Measurements from ENCODE around the gene SDK1. TPM values are rescaled to one million over a fixed set of nuclear protein-coding genes. Genes with fewer than 3 reads are reported as not detected.

SDK1 gene
- total and polyA plus RNA-seq, 2 experiments from 2014 or later = 2.1 to 10.0 TPM

DNA sequence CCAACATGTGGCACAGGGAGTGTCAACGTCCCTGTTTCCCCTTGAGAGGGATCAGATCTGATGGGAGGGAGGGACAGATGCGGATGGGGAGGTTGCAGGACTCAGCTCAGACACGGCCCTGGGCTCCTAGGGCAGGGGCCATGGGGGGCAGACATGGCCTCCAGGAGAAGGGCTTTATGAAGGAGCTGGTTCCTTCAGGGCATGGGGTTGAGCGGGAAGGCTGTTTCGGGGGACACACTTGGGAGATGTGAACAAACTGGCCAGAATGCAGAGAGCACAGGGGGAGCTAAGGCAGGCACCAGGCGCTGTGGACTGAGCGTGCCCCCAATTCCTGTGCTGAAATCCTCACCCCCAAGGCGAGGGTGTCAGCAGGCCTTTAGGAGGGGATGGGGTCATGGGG, 799.1 kb downstream of the SDK1 start:
- DNase-seq (ENCODE audit: low spot score) (no peak), ATAC-seq (no peak)
- H4K20me1 ChIP-seq (replicated peaks; ENCODE audit: insufficient read depth) = no peaks in the 10 kb centered on the region
- no peak overlapping the region for H2AFZ ChIP-seq
- no peaks in the 10 kb centered on the region for H3K27me3 ChIP-seq (ENCODE audit: insufficient read depth)
- H3K79me2 ChIP-seq (replicated peaks; ENCODE audit: insufficient read depth) = no peaks in the 10 kb centered on the region
- no peak overlapping the region for H3K4me3 Mint-ChIP-seq
- no peaks in the 10 kb centered on the region; the same call in 1 of the 3 replicates for H3K9me3 Mint-ChIP-seq
- peaks cover 6% of the 10 kb centered on the region for H3K4me1 Mint-ChIP-seq
- no peaks in the 10 kb centered on the region for H3F3A ChIP-seq (replicated peaks; ENCODE audit: low read depth)
- H3K27me3 Mint-ChIP-seq (ENCODE audit: insufficient read depth, low read depth, poor library complexity) = peaks cover 2% of the 10 kb centered on the region
- no peak overlapping the region for H3K4me2 ChIP-seq
- H3K36me3 Mint-ChIP-seq (ENCODE audit: low read depth) = peaks cover 2% of the 10 kb centered on the region; the same call in 1 of the 3 replicates
- H3K4me3 ChIP-seq = no peak overlapping the region
- no peak overlapping the region for H3K27ac Mint-ChIP-seq
- H3K4me1 ChIP-seq (ENCODE audit: insufficient read depth) = no peaks in the 10 kb centered on the region
- no peak for TF ChIP-seq EZH2phosphoT487 (IDR thresholded peaks at IDR 0.05; ENCODE audit: unreplicated experiment)
- TF ChIP-seq EZH2 (IDR thresholded peaks at IDR 0.05; ENCODE audit: low read depth, unreplicated experiment) = no peak
- TF ChIP-seq STAT1 (IDR thresholded peaks at IDR 0.05; ENCODE audit: unreplicated experiment) = no peak
- no peak for TF ChIP-seq POLR2AphosphoS5 (IDR thresholded peaks at IDR 0.05; ENCODE audit: low read depth)
- no peak for TF ChIP-seq NANOG (IDR thresholded peaks at IDR 0.05; ENCODE audit: borderline replicate concordance)
- no peak for TF ChIP-seq JUNB (IDR thresholded peaks at IDR 0.05; ENCODE audit: unreplicated experiment)
- no peak for TF ChIP-seq ZNF331 (CRISPR knock-in tag; IDR thresholded peaks at IDR 0.05; ENCODE audit: low read depth)
- no peak for TF ChIP-seq CREB1 (CRISPR knock-in tag; IDR thresholded peaks at IDR 0.05; ENCODE audit: low read depth)
- TF ChIP-seq, protein P1, sequence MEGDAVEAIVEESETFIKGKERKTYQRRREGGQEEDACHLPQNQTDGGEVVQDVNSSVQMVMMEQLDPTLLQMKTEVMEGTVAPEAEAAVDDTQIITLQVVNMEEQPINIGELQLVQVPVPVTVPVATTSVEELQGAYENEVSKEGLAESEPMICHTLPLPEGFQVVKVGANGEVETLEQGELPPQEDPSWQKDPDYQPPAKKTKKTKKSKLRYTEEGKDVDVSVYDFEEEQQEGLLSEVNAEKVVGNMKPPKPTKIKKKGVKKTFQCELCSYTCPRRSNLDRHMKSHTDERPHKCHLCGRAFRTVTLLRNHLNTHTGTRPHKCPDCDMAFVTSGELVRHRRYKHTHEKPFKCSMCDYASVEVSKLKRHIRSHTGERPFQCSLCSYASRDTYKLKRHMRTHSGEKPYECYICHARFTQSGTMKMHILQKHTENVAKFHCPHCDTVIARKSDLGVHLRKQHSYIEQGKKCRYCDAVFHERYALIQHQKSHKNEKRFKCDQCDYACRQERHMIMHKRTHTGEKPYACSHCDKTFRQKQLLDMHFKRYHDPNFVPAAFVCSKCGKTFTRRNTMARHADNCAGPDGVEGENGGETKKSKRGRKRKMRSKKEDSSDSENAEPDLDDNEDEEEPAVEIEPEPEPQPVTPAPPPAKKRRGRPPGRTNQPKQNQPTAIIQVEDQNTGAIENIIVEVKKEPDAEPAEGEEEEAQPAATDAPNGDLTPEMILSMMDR (conservative IDR thresholded peaks at IDR 0.05; ENCODE audit: low read depth in 2 of 2) = no peak
- TF ChIP-seq, protein P2, sequence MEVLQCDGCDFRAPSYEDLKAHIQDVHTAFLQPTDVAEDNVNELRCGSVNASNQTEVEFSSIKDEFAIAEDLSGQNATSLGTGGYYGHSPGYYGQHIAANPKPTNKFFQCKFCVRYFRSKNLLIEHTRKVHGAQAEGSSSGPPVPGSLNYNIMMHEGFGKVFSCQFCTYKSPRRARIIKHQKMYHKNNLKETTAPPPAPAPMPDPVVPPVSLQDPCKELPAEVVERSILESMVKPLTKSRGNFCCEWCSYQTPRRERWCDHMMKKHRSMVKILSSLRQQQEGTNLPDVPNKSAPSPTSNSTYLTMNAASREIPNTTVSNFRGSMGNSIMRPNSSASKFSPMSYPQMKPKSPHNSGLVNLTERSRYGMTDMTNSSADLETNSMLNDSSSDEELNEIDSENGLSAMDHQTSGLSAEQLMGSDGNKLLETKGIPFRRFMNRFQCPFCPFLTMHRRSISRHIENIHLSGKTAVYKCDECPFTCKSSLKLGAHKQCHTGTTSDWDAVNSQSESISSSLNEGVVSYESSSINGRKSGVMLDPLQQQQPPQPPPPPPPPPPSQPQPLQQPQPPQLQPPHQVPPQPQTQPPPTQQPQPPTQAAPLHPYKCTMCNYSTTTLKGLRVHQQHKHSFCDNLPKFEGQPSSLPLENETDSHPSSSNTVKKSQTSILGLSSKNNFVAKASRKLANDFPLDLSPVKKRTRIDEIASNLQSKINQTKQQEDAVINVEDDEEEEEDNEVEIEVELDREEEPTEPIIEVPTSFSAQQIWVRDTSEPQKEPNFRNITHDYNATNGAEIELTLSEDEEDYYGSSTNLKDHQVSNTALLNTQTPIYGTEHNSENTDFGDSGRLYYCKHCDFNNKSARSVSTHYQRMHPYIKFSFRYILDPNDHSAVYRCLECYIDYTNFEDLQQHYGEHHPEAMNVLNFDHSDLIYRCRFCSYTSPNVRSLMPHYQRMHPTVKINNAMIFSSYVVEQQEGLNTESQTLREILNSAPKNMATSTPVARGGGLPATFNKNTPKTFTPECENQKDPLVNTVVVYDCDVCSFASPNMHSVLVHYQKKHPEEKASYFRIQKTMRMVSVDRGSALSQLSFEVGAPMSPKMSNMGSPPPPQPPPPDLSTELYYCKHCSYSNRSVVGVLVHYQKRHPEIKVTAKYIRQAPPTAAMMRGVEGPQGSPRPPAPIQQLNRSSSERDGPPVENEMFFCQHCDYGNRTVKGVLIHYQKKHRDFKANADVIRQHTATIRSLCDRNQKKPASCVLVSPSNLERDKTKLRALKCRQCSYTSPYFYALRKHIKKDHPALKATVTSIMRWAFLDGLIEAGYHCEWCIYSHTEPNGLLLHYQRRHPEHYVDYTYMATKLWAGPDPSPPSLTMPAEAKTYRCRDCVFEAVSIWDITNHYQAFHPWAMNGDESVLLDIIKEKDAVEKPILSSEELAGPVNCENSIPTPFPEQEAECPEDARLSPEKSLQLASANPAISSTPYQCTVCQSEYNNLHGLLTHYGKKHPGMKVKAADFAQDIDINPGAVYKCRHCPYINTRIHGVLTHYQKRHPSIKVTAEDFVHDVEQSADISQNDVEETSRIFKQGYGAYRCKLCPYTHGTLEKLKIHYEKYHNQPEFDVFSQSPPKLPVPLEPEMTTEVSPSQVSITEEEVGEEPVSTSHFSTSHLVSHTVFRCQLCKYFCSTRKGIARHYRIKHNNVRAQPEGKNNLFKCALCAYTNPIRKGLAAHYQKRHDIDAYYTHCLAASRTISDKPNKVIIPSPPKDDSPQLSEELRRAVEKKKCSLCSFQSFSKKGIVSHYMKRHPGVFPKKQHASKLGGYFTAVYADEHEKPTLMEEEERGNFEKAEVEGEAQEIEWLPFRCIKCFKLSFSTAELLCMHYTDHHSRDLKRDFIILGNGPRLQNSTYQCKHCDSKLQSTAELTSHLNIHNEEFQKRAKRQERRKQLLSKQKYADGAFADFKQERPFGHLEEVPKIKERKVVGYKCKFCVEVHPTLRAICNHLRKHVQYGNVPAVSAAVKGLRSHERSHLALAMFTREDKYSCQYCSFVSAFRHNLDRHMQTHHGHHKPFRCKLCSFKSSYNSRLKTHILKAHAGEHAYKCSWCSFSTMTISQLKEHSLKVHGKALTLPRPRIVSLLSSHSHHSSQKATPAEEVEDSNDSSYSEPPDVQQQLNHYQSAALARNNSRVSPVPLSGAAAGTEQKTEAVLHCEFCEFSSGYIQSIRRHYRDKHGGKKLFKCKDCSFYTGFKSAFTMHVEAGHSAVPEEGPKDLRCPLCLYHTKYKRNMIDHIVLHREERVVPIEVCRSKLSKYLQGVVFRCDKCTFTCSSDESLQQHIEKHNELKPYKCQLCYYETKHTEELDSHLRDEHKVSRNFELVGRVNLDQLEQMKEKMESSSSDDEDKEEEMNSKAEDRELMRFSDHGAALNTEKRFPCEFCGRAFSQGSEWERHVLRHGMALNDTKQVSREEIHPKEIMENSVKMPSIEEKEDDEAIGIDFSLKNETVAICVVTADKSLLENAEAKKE (CRISPR knock-in tag; IDR thresholded peaks at IDR 0.05) = no peak
- TF ChIP-seq, protein P3, sequence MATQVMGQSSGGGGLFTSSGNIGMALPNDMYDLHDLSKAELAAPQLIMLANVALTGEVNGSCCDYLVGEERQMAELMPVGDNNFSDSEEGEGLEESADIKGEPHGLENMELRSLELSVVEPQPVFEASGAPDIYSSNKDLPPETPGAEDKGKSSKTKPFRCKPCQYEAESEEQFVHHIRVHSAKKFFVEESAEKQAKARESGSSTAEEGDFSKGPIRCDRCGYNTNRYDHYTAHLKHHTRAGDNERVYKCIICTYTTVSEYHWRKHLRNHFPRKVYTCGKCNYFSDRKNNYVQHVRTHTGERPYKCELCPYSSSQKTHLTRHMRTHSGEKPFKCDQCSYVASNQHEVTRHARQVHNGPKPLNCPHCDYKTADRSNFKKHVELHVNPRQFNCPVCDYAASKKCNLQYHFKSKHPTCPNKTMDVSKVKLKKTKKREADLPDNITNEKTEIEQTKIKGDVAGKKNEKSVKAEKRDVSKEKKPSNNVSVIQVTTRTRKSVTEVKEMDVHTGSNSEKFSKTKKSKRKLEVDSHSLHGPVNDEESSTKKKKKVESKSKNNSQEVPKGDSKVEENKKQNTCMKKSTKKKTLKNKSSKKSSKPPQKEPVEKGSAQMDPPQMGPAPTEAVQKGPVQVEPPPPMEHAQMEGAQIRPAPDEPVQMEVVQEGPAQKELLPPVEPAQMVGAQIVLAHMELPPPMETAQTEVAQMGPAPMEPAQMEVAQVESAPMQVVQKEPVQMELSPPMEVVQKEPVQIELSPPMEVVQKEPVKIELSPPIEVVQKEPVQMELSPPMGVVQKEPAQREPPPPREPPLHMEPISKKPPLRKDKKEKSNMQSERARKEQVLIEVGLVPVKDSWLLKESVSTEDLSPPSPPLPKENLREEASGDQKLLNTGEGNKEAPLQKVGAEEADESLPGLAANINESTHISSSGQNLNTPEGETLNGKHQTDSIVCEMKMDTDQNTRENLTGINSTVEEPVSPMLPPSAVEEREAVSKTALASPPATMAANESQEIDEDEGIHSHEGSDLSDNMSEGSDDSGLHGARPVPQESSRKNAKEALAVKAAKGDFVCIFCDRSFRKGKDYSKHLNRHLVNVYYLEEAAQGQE (IDR thresholded peaks at IDR 0.05; ENCODE audit: unreplicated experiment) = no peak
- no peak for TF ChIP-seq ZNF114 (CRISPR knock-in tag; IDR thresholded peaks at IDR 0.05)
- H3K27ac ChIP-seq (ENCODE audit: low read depth) = no peak overlapping the region
- H3K36me3 ChIP-seq (ENCODE audit: insufficient read depth) = no peaks in the 10 kb centered on the region
- no peaks in the 10 kb centered on the region for H3K9me2 ChIP-seq (ENCODE audit: insufficient read depth)

Measured in GM23338 (cell line).